ENCODE data around the gene CDK5RAP1.
A peak's percentile ranks its signal among the peaks of the same experiment; 100 is the strongest.

CDK5RAP1 gene

DNA sequence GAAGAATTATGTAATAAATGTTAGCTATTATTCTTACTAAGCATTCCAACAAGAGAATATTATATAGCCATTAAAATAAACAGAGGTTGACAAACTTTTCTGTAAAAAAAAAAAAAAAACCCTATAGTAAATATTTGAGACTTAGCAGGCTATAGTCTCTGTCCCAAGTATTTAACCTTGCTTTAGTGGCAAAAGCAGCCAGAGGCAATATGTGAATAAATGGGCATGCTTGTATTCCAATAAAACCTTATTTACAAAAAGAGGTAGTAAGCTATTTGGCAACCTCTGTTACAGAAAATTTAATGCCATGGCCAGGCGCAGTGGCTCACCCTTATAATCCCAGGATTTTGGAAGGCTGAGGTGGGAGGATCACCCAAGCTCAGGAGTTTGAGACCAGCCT lies 14.6 kb downstream of the CDK5RAP1 start:
- DNase-seq (ENCODE audit: low spot score), result no peak

GRCh38 chr20:33377366-33377765 lies 24.0 kb downstream of the CDK5RAP1 start:
- no peak for DNase-seq (ENCODE audit: low spot score)

- no peak for DNase-seq (ENCODE audit: low spot score)
Measured at GRCh38 chr20:33373735-33374605, 27.3 kb downstream of the CDK5RAP1 start.

- no peak for DNase-seq (ENCODE audit: low spot score)
Measured at GRCh38 chr20:33372993-33373441, 28.3 kb downstream of the CDK5RAP1 start.

DNA sequence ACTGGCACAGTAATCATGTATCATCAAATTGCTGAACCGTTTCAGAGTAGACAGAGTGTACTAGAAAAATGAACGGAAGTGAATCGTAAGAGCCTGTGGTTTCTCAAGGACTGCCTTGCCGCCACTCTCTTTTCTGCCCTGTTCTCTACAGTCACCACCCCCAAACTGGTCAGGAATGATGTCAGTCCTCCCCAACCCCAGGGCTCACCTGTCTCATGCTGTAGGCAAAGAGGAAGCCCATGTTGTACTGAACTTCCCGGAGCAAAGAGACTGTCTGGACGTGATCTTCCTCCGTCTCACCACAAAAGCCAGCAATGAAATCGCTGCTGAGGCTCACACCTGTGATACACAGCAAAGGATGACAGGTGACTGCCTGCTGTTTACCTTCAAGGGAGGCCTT lies 31.0 kb downstream of the CDK5RAP1 start:
- no peak for DNase-seq (ENCODE audit: low spot score)

GRCh38 chr20:33362898-33363297 lies 38.4 kb downstream of the CDK5RAP1 start:
- no peak for DNase-seq (ENCODE audit: low spot score)

DNA sequence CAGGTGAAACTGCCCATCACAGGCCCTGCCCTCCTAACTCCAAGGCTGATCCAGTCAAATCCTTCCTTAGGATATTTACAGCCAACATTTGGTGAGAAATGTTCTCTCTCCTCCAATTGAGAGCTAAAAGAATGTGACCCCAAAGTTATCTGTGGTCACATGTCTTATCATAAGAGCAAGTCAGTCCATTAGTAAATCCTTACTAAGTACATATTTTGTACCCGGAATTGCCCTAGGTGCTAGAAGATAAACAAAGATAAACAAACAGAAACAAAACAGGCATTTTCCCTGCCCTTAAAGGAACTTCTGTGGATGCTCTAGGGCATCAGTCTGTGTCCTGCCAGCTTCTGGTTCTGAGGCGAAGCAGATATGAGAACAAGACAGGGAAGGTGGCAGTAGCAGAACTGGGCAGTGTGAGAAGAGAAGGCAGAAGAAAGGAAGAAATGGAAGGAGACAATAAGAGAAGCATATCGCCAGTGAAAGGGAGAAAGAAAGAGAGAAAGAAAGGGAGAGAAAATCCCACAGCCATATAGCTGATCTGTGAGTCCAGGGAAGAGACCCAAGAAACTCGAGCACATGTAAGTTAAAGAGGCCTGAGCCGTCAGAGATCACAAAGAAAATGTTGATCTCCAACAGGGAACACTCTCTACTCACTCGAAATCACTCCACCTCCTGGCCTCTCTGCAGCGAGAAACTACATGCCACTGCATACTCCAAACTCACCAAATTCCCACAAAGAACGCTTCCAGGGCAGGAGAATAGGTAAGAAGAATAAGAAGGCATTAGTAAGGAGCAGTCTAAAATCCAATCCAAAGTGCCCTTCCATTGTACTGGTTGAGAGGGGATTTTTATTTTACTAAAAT lies 41.7 kb downstream of the CDK5RAP1 start:
- no peak for DNase-seq (ENCODE audit: low spot score)

DNA sequence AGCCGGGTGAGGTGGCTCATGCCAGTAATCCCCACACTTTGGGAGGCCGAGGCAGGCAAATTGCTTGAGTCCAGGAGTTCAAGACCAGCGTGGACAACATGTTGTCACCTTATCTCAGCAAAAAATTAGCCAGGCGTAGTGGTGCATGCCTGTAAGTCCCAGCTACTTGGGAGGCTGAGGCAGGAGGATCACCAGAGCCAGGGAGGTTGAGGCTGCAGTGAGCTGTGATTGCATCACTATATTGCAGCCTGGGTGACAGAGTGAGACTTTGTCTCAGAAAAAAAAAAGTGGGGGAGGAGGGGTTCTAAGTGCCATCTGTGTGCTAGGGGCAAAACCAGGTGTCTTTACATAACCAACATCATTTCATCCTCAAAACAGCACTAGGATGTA lies 48.3 kb downstream of the CDK5RAP1 start:
- DNase-seq (ENCODE audit: low spot score), result no peak

DNA sequence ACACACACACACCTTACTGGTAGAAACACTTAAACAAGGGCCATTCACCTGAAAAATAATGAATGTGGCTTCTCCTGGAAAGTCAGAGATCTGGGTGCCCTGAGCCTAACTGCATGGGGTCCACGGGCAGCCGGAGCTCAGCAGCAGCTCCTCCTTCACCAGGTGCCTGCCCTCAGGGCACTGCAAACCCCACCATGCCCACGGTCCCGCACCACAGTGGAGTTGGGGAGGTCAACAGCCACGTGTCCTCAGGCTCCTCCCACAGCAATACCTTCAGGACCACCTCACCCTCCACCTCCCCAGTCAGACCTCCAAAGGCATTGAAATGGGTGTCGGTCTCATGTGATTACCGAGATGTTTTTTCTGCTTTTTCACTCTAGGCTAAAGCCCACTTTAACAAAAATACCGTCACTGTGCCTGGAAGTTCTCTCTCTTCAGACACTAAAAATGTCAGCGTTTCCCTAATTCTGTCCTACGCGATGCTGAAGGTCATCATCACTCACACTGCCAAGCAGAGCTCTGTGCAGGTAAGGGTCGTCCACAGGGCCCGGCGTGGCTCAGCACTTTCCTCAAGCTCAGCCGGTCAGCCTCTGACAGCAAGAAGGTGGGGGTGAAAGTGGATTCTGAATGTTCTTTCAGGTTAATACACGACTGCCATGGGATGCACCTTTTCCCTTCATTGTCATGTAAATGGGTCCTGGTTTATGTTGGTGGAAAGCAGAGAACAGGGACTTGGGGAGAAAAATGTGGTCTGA lies 48.9 kb downstream of the CDK5RAP1 start:
- DNase-seq (ENCODE audit: low spot score), result no peak

DNA sequence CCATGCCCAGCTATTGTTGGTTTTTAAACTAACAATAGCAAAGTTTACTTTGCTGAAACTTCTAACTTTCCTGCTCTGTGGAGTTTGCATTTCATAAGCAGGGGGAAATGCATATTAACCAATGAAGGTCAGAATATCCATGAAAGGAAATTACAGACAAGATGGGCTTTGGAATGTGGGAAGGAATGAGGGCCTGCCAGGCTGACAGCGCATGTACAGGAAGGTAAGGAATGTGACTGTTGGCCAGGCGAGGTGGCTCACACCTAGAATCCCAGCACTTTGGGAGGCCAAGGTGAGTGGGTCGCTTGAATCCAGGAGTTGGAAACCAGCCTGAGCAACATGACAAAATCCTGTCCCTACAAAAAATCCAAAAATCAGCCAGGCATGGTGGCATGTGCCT lies 49.6 kb downstream of the CDK5RAP1 start:
- no peak for DNase-seq (ENCODE audit: low spot score)

- no peak for DNase-seq (ENCODE audit: low spot score)
Measured at GRCh38 chr20:33349493-33349892, 51.8 kb downstream of the CDK5RAP1 start.

GRCh38 chr20:33348136-33348937 lies 53.0 kb downstream of the CDK5RAP1 start:
- DNase-seq (ENCODE audit: low spot score), result no peak

- DNase-seq (ENCODE audit: low spot score), result no peak
Measured at GRCh38 chr20:33345342-33345741, 56.0 kb downstream of the CDK5RAP1 start.

GRCh38 chr20:33343521-33343920 lies 57.8 kb downstream of the CDK5RAP1 start:
- DNase-seq (ENCODE audit: low spot score), result no peak

DNA sequence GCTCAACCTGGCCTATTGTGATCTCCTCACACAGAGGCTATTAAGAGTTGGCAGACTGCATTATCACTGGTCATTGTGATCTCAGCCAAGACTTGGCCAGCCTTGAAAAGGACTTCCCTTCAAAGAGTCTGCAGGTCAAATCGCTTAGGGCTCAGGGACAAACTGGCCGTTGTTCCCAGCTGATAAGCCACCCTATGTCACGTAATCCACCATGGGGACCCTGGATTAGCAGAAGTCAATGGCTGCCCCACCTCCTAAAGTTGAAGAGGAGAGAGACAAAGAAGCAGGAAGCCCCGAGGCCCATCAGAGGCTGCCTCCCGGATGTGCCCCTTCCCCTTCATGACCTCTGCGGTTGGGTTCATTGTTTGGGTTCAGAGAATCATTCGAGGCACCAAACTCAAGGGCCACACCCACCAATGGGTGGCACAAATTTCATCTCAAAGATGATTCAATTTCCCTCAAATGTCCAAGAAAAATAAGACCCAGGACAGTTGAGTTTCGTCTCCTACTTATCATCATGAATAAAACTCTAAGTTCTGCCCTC lies 61.7 kb downstream of the CDK5RAP1 start:
- DNase-seq (ENCODE audit: low spot score), result no peak

DNA sequence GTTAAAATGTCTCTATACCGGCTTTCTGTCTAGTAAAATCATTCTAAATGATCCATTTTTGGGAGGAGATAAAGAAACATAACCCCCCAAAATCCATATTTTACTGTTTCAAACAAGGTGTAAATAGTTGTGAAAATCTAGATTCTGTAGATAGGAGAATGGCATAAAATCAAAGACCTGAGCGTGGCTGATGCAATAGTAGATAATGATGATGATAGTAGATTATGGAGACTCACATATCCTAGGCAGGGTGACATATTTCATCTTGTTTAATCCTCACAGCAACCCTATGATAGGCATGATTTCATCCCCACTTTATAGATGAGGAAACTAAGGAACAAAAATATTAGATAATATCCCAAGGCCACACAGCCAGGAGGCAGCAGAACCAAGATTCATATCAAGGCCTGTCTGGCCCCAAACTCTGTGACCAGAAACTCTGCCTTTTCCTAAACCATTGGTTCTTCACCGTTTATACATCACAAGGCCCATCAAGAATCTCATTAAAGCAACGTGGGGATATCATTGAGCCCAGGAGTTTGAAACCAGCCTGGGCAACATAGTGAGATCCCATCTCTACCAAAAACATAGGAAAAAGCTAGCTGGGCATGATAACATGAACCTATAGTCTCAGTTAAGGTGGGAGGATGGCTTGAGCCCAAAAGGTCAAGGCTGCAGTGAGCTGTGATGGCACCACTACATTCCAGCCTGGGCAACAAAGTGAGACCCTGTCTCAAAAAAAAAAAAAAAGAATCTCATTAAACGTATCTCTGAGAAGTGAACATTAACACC lies 62.7 kb downstream of the CDK5RAP1 start:
- DNase-seq (ENCODE audit: low spot score), result no peak

GRCh38 chr20:33337531-33338165 lies 63.7 kb downstream of the CDK5RAP1 start:
- peak; percentile 14 for DNase-seq (ENCODE audit: low spot score)

- no peak for DNase-seq (ENCODE audit: low spot score)
Measured at GRCh38 chr20:33337119-33337518, 64.2 kb downstream of the CDK5RAP1 start.

GRCh38 chr20:33336375-33336774 lies 64.9 kb downstream of the CDK5RAP1 start:
- no peak for DNase-seq (ENCODE audit: low spot score)

- no peak for DNase-seq (ENCODE audit: low spot score)
Measured at GRCh38 chr20:33334111-33334510, 67.2 kb downstream of the CDK5RAP1 start.

Measured in germinal center (tissue), 1 donor.